ENCODE results near the gene SAMD5. TPM values are rescaled to one million over a fixed set of nuclear protein-coding genes. Genes with fewer than 3 reads are reported as not detected.

The SAMD5 gene
- total RNA-seq, 1 experiment from 2014 or later: 4.0 TPM

GRCh38 chr6:147582991-147583390, 74.5 kb downstream of the SAMD5 start:
- Histone ChIP-seq H2AFZ (ENCODE audit: low read depth, low read length, poor library complexity, severe bottlenecking) (no peak overlapping the region), H3K36me3 (ENCODE audit: control insufficient read depth in 1 of 2, insufficient read depth in 2 of 2, low read length in 2 of 2) (no peaks in the 10 kb centered on the region), H3K27me3 (ENCODE audit: insufficient read depth, low read length) (no peaks in the 10 kb centered on the region), H3K27ac (ENCODE audit: low read depth, low read length) (no peak overlapping the region), H3K4me2 (ENCODE audit: low read length) (no peak overlapping the region), H3K79me2 (ENCODE audit: insufficient read depth, low read length) (no peaks in the 10 kb centered on the region), H3K9me3 (ENCODE audit: control insufficient read depth in 1 of 2, insufficient read depth in 1 of 2, low read depth in 1 of 2, low read length in 2 of 2) (no peaks in the 10 kb centered on the region), H3K4me1 (ENCODE audit: control insufficient read depth in 1 of 2, insufficient read depth in 2 of 2, low read length in 2 of 2) (no peaks in the 10 kb centered on the region), H3K4me3 (replicated peaks in 1 of 2; ENCODE audit: low read depth in 1 of 2, low read length in 2 of 2) (no peak overlapping the region), H3K9ac (ENCODE audit: low read length) (no peak overlapping the region), H4K20me1 (ENCODE audit: insufficient read depth) (no peaks in the 10 kb centered on the region), H3K9me2 (ENCODE audit: insufficient read depth) (no peaks in the 10 kb centered on the region)
- ATAC-seq: no peak
- DNase-seq (ENCODE audit: low read depth, low spot score): no peak
- intact Hi-C loops (cut with micrococcal nuclease): no loop called here
- TF ChIP-seq, protein P1, sequence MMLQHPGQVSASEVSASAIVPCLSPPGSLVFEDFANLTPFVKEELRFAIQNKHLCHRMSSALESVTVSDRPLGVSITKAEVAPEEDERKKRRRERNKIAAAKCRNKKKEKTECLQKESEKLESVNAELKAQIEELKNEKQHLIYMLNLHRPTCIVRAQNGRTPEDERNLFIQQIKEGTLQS (IDR thresholded peaks at IDR 0.05): no peak
- TF ChIP-seq EZH2 (IDR thresholded peaks at IDR 0.05) (no peak), POLR2AphosphoS5 (IDR thresholded peaks at IDR 0.05; ENCODE audit: low read depth, low read length) (no peak), SP1 (IDR thresholded peaks at IDR 0.05; ENCODE audit: low read depth) (no peak), SRF (IDR thresholded peaks at IDR 0.05; ENCODE audit: low read depth) (no peak), TCF7L2 (IDR thresholded peaks at IDR 0.05; ENCODE audit: borderline replicate concordance, extremely low read depth, insufficient read depth, insufficient read length) (no peak), CEBPB (IDR thresholded peaks at IDR 0.05; ENCODE audit: low read depth) (no peak), JUND (IDR thresholded peaks at IDR 0.05) (no peak), CBX3 (IDR thresholded peaks at IDR 0.05; ENCODE audit: low read depth) (no peak)
- TF ChIP-seq, protein P2, sequence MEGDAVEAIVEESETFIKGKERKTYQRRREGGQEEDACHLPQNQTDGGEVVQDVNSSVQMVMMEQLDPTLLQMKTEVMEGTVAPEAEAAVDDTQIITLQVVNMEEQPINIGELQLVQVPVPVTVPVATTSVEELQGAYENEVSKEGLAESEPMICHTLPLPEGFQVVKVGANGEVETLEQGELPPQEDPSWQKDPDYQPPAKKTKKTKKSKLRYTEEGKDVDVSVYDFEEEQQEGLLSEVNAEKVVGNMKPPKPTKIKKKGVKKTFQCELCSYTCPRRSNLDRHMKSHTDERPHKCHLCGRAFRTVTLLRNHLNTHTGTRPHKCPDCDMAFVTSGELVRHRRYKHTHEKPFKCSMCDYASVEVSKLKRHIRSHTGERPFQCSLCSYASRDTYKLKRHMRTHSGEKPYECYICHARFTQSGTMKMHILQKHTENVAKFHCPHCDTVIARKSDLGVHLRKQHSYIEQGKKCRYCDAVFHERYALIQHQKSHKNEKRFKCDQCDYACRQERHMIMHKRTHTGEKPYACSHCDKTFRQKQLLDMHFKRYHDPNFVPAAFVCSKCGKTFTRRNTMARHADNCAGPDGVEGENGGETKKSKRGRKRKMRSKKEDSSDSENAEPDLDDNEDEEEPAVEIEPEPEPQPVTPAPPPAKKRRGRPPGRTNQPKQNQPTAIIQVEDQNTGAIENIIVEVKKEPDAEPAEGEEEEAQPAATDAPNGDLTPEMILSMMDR (IDR thresholded peaks at IDR 0.05 in 2 of 3, conservative IDR thresholded peaks at IDR 0.05 in 1 of 3; ENCODE audit: borderline replicate concordance in 1 of 3, insufficient read depth in 1 of 3, low read depth in 2 of 3, low read length in 2 of 3): no peak
- RAD21 ChIA-PET (ENCODE audit: low non-redundant PET in 1 of 2, low total read pairs in 2 of 2, uncharacterized antibody in 2 of 2, unreplicated experiment in 2 of 2): no interaction called here
- no TSS peak for BruUV-seq (replicated peaks)
- POLR2A ChIA-PET: no interaction called here
- CTCF ChIA-PET: no interaction called here
